Spleen (tissue), 7 donors: ENCODE results near the gene CADM2.

Experiments
- CTCF ChIP-seq, 11 experiments: fragments of 200-600 bp in 7 of 11; fragments of 450-650 bp in 4 of 11; sonication (generic) in 4 of 11; IDR thresholded peaks in 8 of 11; conservative IDR thresholded peaks in 3 of 11; 1 replicate in 7 of 11; 2 replicates in 4 of 11; pipeline versions ENCODE4 v1.4.0 to v1.8.0; 2016 to 2021; ENCODE audit warnings: antibody characterized with exemption in 11 of 11, inconsistent platforms in 4 of 11, mild to moderate bottlenecking in 1 of 11
- POLR2A ChIP-seq, 3 donors: fragments of 450-650 bp; IDR thresholded peaks; one replicate each; pipeline ENCODE4 v1.5.1; 2017; ENCODE audit warnings: antibody characterized with exemption in 3 of 3, mild to moderate bottlenecking in 1 of 3
- donor health status: DM: no; HTN: no; CAD: no; lungs with moderate emphysema.
- donor health status: DM: no; HTN: no; CAD: no.
- donor health status: DM: no; HTN: no; CAD: no.

- TF ChIP-seq CTCF (IDR thresholded peaks at IDR 0.05 in 8 of 11, conservative IDR thresholded peaks at IDR 0.05 in 3 of 11), result no peak
- TF ChIP-seq POLR2A (IDR thresholded peaks at IDR 0.05), result no peak
Observed at GRCh38 chr3:85288257-85288656, 329.5 kb downstream of the CADM2 start.
